IPS-18c (cell line): ENCODE measurements around the gene CCDC43.
"Not testable (repeated sequence)": the region's sequence is repeated elsewhere in the genome, so short reads cannot be mapped to it uniquely, and the experiment has no call there.

Experiments used
- H3K4me3 ChIP-seq: 2 replicates; pipeline ENCODE4 v1.7.0; 2013; ENCODE audit warnings: low read depth, mild to moderate bottlenecking, low read length, moderate library complexity; ENCODE audit not compliant: insufficient read depth
- H3K9me3 ChIP-seq: one replicate; pipeline ENCODE4 v1.6.1; 2013; ENCODE audit warnings: mild to moderate bottlenecking, low read length, moderate library complexity; ENCODE audit not compliant: control insufficient read depth, insufficient read depth

Gene CCDC43, protein sequence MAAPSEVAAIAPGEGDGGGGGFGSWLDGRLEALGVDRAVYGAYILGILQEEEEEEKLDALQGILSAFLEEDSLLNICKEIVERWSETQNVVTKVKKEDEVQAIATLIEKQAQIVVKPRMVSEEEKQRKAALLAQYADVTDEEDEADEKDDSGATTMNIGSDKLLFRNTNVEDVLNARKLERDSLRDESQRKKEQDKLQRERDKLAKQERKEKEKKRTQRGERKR

DNA sequence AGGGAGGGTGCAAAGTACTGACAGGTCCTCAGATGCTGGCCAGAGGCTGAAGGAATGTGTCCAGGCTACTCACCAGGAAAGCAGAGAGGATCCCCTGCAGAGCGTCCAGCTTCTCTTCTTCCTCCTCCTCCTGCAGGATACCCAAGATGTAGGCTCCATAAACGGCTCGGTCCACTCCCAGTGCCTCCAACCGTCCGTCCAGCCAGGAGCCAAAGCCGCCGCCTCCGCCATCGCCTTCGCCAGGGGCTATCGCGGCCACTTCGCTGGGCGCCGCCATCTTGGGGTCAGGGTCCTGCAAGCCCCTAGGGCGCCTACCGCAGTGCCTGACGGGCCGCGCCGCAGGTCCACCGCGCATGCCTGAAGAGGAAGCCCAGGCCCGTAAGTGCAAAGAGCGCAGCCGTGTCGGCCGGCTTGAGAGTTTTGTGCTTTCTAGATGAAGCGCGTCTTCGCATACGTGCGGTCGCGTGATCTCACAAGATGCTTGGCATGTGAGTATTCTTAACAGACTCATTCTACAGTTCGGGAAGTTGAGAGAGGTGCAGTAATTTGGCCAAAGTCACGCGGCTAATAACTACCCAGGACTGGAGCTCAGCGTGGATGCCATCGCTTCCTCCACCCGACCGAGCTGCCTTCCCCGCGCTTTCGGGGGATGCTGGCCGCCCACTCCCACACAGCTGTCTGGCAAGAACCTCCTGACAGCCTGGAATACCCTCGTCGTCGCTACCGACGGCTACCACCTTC lies at the start of gene CCDC43:
Gene CCDC43 (minus strand): TSS at position 300 of the 741 bp plus-strand sequence. CDS start 23 bp downstream, at position 277.
- peaks cover 3% of the 10 kb centered on the region for H3K9me3 ChIP-seq

DNA sequence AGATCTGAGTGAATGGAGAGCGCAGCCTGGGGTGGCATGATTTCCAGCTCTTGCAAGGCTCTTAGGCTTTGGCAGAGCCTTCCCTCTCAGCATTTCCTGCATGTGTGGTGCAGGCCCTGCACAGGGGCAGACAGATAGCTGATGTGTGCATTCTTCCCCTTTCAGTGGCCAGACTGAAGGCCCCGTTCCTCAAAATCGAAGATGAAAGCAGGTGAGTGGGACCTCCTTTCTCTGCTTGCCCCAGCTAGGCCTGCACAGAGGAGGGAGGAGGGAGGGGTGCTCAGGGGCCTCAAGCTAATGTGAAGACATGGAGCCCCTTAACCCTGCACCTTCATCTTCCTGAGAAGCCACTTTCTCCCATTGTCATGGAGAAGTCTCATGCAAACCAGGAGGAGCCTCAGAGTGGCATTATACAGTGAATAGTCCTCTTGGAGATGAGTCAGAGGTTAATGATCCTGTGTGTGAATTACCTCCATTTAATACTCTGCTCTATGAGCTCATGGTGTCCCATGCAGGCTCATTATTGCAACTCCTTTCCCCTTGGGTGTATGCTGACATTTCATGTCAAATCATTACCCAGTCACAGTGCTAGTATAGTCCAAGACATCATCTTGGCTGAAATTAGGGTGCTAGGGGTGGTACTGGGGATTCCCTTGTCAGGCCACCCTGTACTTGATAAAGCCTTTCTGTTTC lies 48.8 kb upstream of the CCDC43 start:
- H3K9me3 ChIP-seq = no peaks in the 10 kb centered on the region

More for the DNA sequence above, at the start of gene CCDC43:
- peak within 1 kb of the TSS; percentile 100 for H3K4me3 ChIP-seq

DNA sequence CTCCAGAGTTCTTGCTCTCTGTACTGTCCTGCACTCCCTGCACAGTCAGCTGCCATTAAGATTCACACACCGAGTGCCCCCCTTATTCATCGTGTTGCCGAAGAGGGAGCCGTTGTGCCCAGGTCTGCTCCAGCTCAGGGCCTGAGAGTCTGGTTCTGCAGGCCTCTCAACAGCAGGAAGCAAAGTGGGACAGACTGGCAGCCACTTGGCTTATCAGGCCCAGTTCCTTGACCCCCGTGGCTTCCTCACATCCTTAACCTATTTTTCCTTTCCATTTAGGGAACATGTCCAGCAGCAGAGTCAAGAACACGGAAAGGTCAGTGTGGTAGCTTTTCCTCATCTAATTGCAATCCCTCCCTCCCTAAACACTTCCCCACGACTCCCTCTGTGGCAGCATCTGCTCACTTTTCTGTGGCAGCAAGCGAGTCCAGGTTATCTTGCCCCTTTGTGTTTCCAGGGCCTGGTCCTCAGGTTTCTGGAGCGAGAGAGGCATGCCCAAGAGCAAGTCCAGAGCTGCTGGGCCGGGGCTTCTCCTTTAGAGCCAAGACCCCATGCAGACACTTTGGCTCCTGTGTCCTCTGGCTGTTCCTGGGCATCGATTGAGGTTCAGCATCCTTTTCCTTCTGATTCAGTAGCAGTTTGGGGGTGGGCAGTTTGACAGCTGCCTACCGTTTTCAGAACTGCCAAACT lies 47.1 kb upstream of the CCDC43 start:
- H3K4me3 ChIP-seq = no peak overlapping the region
- no peaks in the 10 kb centered on the region for H3K9me3 ChIP-seq

More for the DNA sequence above, 48.8 kb upstream of the CCDC43 start:
- H3K4me3 ChIP-seq = no peak overlapping the region

DNA sequence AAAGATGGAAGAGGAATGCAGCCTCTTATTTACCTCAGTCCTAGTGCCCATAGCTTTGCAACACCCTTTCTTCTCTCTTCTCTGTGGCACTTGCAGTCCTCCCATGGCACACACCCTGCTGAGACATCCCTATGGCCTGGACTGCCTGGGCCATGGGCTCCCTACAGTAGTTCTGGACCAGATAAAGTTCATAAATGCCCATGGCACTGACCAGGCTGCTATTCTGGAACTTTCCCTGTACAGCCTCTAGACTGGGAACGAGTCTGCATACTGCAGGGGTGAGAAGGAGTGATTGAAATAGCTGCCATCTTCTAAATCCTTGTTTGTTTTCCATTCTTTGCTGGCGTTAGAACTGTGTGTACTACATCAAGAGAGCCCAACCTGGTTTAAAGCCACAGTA lies 44.7 kb upstream of the CCDC43 start:
- H3K9me3 ChIP-seq = no peaks in the 10 kb centered on the region
- no peak overlapping the region for H3K4me3 ChIP-seq

DNA sequence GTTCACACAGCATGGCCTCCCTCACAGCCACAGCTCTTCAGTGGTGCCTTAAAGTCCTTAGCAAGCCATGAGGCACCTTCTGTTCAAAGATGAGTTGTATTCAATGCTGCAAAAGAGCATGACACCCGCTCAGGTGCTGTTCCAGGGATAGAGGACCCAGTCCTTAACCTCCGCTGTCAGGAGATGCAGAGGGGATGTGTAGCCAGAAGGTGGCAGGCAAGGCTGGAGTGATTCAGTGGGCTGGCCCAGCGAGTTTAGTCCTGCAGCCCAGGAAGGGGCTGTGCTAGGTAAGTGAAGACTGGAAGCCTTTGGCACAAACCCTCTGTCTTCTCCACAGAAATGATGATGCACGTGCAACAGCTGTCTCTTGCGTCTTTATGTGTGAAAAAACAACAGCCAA lies 44.2 kb upstream of the CCDC43 start:
- H3K4me3 ChIP-seq = no peak overlapping the region
- H3K9me3 ChIP-seq = no peaks in the 10 kb centered on the region

DNA sequence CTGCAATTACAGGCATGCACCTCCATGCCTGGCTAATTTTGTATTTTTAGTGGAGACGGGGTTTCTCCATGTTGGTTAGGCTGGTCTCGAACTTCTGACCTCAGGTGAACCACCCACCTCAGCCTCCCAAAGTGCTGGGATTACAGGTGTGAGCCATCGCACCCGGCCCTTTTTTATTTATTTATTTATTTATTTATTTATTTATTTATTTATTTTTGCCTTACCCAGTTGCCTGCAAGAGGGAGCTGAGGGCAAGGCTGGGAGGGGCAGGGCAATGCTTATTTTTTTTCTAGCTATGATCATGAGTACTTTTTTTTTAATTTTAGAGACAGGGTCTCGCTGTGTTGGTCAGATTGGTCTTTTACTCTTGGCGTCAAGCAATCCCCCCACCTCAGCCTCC lies 36.5 kb upstream of the CCDC43 start:
- not testable (repeated sequence) for H3K9me3 ChIP-seq

DNA sequence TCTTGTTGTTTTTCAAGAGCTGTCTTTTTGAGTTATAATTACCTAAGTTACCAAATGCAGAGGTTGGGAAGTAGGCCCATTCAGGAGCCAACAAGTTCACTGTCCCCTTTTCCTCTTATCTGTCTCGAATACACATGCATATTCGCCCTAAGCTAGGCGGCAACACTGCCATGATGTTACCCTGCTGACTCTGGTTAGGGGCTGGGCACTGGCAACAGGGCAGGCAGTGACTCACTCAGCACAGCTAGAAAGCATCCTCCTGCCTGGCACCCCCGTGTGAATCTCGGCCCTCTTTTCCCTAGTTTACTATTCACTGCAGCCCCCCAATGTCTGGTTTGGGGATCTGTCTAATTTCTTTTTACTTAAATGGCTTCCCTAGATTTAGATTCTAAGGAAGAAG lies 32.7 kb upstream of the CCDC43 start:
- no peaks in the 10 kb centered on the region for H3K9me3 ChIP-seq
- H3K4me3 ChIP-seq = no peak overlapping the region

More for the DNA sequence above, 36.5 kb upstream of the CCDC43 start:
- not testable (repeated sequence) for H3K4me3 ChIP-seq

DNA sequence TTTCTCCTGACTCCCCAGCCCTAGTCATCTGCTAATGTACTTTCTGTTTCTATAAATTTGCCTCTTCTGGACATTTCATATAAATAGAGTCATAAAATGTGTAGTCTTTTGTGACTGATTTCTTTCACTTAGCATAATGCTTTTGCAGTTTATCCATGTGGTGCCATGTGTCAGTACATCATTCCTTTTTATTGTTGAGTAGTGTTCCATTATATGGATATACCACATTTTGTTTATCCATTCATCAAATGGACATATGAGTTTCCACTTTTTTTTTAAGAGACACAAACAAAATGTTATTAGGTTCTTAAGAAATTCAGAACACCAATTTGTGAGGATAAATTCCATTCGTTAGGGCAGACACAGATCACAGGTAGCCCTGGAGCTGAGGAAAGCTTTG lies 29.9 kb upstream of the CCDC43 start:
- no peak overlapping the region for H3K4me3 ChIP-seq

DNA sequence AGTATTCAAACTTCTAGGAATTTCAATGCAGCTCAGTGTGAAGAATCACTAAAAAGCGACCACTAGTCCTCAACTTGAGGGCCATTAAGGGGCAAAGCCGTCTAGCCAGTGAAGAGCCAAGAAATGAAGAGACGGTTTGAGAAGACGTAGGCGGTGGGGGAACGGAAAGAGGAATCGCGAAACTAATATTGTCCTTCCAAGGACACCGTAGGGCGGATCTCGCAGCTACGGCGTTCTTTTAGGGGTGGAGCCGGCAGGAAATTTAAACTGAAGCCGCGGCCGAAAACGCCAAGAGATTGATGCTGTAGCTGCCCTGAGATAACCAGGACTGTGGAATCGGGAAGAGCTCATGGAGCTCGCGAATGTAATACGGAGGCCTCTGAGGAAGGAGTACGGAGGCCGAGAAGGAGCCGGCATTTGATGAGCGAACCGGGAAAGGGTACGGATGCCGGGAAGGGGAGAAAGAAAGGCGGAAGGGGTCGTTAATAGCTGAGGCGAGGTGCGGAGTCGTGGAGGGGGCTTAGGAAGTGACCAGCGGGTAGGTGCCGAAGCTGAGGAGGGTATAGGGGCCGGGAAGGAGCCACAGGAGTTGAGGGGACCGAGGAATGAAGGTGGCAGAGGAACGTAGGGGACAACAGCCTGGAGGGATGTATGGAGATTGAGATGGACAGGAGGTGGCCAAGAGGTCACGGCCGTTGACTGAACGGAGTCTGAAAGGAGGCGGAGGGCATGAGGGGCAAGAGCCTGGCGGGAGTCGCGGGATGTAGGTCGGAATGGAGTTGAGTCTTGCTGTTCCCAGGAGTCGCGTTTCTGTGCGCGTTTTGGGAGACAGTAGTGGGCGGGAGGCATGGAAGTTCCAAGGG lies 19.1 kb upstream of the CCDC43 start, which contains the start of gene DBF4B:
Gene DBF4B (plus strand): TSS at position 265 of the 863 bp plus-strand sequence. CDS start 156 bp downstream, at position 421.
- Histone ChIP-seq H3K4me3 (peak within 1 kb of the TSS; percentile 90), H3K9me3 (no peaks in the 10 kb centered on the region)

More for the DNA sequence above, 29.9 kb upstream of the CCDC43 start:
- H3K9me3 ChIP-seq = no peaks in the 10 kb centered on the region

DNA sequence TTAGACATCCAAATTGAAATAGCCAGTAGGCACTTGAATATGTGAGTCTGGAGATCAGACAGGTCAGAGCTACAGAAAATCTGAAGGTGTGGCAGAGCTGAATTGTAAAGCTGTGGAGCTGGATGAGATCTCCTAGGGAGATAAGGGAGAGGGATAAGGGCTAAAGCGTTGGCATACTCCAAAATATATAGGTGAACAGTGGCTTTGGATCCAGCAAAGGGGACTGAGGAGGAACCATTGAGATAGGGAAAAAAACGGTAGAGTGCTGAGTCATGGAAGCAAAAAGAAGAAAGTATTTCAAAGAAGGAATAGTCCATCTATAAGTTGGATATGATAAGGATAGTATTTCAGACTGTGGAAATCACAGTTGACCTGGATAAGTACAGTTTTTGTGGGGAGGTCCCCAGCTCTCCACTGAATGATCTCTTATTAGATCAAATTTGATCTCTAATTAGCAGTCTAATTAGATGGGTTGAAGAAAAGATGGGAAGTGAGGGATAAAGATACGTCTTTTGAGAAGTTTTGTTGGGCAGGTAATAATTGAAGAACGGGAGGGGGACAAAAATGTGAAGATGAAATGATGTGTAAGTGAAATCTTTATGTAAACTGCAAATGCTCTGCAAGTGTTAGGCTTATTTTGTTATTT lies 18.3 kb upstream of the CCDC43 start:
- peak overlapping the region; percentile 90 for H3K4me3 ChIP-seq

DNA sequence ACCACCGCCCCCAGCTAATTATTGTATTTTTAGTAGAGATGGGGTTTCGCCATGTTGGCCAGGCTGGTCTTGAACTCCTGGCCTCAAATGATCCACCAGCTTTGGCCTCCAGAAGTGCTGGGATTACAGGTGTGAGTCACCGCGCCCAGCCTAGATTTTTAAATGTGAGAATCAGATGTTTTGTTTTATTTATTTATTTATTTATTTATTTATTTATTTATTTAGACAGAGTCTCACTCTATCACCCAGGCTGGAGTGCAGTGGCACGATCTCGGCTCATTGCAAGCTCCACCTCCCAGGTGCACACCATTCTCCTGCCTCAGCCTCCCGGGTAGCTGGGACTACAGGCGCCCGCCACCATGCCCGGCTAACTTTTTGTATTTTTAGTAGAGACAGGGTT lies 10.7 kb upstream of the CCDC43 start:
- not testable (repeated sequence) for H3K9me3 ChIP-seq, H3K4me3 ChIP-seq

More for the DNA sequence above, 18.3 kb upstream of the CCDC43 start:
- H3K9me3 ChIP-seq = no peaks in the 10 kb centered on the region

DNA sequence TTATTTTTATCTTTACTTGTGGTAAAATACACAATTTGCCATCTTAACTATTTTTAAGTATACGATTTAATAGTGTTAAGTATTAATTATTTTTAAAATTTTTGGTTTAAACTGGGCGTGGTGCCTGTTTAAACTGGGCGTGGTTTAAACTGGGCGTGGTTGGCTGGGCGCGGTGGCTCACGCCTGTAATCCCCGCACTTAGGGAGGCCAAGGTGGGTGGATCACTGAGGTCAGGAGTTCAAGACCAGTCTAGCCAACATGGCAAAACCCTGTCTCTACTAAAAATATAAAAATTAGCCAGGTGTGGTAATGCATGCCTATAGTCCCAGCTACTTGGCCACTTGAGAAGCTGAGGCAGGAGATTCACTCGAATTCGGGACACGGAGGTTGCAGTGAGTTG lies 4.0 kb upstream of the CCDC43 start:
- Histone ChIP-seq H3K9me3 (no peaks in the 10 kb centered on the region), H3K4me3 (no peak overlapping the region)

DNA sequence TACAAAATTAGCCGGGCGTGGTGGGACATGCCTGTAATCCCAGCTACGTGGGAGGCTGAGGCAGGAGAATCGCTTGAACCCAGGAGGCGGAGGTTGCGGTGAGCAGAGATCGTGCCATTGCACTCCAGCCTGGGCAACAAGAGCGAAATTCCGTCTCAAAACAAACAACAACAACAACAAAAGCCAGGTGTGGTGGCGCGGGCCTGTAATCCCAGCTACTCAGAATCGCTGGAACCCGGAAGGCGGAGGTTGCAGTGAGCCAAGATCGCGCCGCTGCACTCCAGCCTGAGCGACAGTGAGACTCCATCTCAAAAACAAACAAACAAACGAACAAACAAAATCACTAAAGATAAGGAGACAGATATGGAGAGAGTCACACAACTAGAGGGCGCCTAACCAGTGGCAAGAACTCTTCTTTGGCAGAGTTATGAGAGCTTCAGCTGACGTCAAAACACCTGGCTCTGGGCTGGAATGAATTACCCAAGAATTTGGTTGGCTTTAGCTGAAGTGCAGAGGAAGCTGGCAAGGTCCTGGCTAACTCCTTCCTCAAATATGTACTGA lies 1.2 kb upstream of the CCDC43 start:
- not testable (repeated sequence) for H3K4me3 ChIP-seq, H3K9me3 ChIP-seq

DNA sequence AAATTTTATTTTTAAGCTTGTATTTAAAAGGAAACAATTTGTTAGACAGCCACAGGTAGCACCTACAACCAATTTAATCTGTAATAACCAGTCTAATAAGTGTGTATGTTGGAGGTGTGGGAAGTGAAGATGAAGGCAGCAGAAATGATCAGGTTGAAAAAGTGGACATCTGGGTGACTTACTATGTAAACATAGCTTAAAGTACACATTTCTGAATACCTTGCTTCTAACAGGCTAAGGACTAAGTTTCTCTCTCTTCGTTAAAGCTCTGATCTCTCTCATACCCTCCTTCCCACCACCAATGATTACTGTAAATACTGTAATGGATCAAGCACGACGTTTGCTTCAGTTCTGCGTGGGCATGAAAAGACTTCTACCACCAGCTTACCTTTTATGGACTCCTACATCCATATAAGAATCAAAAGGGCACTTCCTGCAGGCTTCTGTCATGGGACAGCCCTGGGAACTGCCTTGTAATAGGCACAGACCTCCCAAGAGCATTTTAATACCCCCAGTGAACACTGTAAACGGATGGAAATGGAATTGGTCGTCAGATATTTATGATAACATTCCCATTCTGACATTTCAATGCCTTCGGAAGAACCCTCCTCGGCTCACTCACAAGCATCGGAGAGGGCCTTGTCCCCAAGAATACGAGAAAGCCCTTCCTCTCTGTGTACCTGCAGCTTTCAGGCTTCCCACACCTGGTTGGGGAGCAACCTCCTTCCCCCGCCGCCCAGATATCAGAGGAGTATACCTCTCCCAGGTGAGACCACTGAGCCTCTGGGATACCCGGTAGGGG lies 700 bp downstream of the CCDC43 start:
- peak overlapping the region; percentile 100 for H3K4me3 ChIP-seq
- H3K9me3 ChIP-seq = peaks cover 3% of the 10 kb centered on the region

DNA sequence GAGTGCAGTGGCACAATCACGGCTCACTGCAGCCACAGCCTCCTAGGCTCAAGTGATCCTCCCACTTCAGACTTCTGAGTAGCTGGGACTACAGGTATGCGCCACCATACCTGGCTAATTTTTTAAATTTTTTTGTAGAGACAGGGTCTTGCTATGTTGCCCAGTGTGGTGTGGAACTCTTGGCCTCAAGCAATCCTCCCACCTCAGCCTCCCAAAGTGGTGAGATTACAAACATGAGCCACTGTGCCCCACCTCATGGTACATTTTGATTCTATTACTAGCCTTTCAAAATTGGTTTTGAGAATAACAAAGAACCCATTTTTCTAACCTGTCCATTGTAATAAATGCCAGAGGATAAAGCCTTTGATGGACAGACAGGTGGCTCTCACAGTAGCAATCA lies 1.4 kb downstream of the CCDC43 start:
- peaks cover 3% of the 10 kb centered on the region for H3K9me3 ChIP-seq
- H3K4me3 ChIP-seq = no peak overlapping the region
